Measurements from ENCODE around the gene DDR1.
"Not testable (repeated sequence)": the region's sequence is repeated elsewhere in the genome, so short reads cannot be mapped to it uniquely, and the experiment has no call there.

DDR1 gene

DNA sequence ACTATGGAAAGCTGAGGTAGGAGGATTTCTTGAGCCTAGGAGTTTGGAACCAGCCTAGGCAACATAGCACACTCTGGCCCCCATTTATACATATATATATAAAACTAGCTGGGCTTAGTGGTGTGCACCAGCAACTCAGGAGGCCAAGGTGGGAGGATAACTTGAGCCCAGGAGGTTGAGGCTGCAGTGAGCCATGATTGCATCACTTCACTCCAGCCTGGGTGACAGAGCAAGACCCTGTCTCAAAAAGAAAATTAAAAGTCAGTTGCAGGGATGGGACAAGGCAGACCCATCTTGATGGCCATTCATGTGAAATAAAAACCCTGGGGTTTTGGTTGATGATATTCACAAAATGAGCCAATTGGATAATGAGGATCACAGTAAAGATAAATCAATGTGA is 17.1 kb downstream of the DDR1 start:
- H3K27me3 ChIP-seq (replicated peaks) = no peaks in the 10 kb centered on the region
- H3K36me3 ChIP-seq (replicated peaks) = peaks cover 13% of the 10 kb centered on the region
- no peak overlapping the region for H3K27ac ChIP-seq
- TF ChIP-seq, protein P1, sequence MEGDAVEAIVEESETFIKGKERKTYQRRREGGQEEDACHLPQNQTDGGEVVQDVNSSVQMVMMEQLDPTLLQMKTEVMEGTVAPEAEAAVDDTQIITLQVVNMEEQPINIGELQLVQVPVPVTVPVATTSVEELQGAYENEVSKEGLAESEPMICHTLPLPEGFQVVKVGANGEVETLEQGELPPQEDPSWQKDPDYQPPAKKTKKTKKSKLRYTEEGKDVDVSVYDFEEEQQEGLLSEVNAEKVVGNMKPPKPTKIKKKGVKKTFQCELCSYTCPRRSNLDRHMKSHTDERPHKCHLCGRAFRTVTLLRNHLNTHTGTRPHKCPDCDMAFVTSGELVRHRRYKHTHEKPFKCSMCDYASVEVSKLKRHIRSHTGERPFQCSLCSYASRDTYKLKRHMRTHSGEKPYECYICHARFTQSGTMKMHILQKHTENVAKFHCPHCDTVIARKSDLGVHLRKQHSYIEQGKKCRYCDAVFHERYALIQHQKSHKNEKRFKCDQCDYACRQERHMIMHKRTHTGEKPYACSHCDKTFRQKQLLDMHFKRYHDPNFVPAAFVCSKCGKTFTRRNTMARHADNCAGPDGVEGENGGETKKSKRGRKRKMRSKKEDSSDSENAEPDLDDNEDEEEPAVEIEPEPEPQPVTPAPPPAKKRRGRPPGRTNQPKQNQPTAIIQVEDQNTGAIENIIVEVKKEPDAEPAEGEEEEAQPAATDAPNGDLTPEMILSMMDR (IDR thresholded peaks at IDR 0.05; ENCODE audit: low read depth, low read length, missing control alignments) = no peak
- no peak overlapping the region for H3K4me3 ChIP-seq (ENCODE audit: low read depth, low read length)
- no peak for DNase-seq
- in situ Hi-C loops (cut with HindIII; ENCODE audit: low pct_ligation_motif_present, low sequenced_read_pairs) = no loop called here

DNA sequence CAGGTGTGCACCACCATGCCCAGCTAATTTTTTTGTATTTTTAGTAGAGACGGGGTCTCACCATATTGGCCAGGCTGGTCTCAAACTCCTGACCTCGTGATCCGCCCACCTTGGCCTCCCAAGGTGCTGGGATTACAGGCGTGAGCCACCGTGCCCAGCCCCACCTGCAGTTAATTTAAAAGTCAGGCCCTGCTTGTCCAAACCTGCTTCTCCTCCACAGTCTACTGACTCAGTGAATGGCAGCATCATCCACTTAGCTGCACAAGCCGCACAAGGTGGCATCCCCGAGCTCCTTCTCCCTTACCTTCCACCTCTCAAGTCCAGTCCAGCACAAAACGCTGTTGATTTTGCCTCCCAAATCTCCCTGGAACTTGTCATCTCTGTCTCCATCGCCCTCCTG is 17.9 kb downstream of the DDR1 start:
- H3K27ac ChIP-seq; H3K27me3 ChIP-seq (replicated peaks); in situ Hi-C loops (cut with HindIII; ENCODE audit: low pct_ligation_motif_present, low sequenced_read_pairs); DNase-seq; H3K4me3 ChIP-seq (ENCODE audit: low read depth, low read length); H3K36me3 ChIP-seq (replicated peaks): not testable (repeated sequence)

DNA sequence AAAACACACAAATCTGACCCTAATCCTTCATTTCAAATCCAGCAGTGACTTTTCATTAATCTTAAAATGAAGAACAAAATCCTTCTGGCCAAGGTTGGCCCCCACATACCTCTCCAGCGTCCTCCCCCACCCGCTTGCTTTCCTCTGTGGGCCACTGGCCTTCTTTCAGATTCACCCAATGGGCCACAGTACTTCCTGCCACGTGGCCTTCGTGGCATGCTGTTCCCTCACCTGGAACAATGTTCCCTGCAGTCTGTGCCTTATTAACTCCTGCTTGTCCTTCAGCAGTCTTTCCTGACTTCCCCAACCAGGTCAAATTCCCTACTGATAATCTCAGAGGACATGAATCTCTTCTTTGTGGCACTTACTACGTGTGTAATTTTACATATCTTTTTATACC is 18.4 kb downstream of the DDR1 start:
- H3K36me3 ChIP-seq (replicated peaks) = peaks cover 6% of the 10 kb centered on the region
- DNase-seq = no peak
- H3K27me3 ChIP-seq (replicated peaks) = no peaks in the 10 kb centered on the region
- TF ChIP-seq, protein P1 (IDR thresholded peaks at IDR 0.05; ENCODE audit: low read depth, low read length, missing control alignments) = no peak
- no peak overlapping the region for H3K27ac ChIP-seq
- in situ Hi-C loops (cut with HindIII; ENCODE audit: low pct_ligation_motif_present, low sequenced_read_pairs) = no loop called here
- no peak overlapping the region for H3K4me3 ChIP-seq (ENCODE audit: low read depth, low read length)

DNA sequence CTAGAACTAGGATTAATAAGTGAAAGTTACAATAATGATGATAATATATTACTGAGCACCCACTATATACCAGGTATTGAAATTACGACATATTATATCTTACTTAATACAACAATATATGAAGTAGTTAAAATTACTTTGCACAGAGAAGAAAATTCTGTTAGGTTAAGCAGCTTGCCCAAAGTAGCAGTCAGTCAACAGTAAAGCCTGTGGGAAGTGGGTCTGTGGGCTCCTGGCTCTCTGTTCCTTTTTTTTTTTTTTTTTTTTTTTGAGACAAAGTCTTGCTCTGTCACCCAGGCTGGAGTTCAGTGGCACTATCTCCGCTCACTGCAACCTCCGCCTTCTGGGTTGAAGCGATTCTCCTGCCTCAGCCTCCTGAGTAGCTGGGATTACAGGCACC is 18.9 kb downstream of the DDR1 start:
- in situ Hi-C loops (cut with HindIII; ENCODE audit: low pct_ligation_motif_present, low sequenced_read_pairs) = no loop called here
- Histone ChIP-seq H3K36me3 (replicated peaks) (peaks cover 2% of the 10 kb centered on the region), H3K27ac (no peak overlapping the region), H3K27me3 (replicated peaks) (no peaks in the 10 kb centered on the region), H3K4me3 (ENCODE audit: low read depth, low read length) (no peak overlapping the region)
- no peak for DNase-seq
- TF ChIP-seq, protein P1 (IDR thresholded peaks at IDR 0.05; ENCODE audit: low read depth, low read length, missing control alignments) = no peak

DNA sequence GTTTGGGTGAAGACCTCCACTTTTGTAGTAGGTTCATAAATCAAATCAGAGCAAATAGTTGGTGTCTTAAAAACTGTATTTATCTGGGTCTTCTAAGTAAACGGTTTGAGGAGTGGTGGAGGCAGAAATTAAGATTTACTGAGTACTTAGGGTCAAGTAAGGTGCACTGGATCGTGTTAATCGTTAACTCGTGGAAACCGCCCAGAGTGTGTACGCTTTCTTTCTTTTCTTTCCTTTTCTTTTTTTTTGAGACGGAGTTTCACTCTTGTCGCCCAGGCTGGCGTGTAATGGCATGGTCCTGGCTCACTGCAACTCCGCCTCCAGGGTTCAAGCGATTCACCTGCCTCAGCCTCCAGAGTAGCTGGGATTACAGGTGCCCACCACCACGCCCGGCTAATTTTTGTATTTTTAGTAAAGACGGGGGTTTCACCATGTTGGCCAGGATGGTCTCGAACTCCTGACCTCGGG is 23.0 kb downstream of the DDR1 start:
- peak overlapping the region; percentile 90 for H3K4me3 ChIP-seq (ENCODE audit: low read depth, low read length)
- H3K27me3 ChIP-seq (replicated peaks); in situ Hi-C loops (cut with HindIII; ENCODE audit: low pct_ligation_motif_present, low sequenced_read_pairs); DNase-seq: not testable (repeated sequence)
- H3K36me3 ChIP-seq (replicated peaks) = peaks cover 17% of the 10 kb centered on the region
- peak overlapping the region; percentile 33 for H3K27ac ChIP-seq

DNA sequence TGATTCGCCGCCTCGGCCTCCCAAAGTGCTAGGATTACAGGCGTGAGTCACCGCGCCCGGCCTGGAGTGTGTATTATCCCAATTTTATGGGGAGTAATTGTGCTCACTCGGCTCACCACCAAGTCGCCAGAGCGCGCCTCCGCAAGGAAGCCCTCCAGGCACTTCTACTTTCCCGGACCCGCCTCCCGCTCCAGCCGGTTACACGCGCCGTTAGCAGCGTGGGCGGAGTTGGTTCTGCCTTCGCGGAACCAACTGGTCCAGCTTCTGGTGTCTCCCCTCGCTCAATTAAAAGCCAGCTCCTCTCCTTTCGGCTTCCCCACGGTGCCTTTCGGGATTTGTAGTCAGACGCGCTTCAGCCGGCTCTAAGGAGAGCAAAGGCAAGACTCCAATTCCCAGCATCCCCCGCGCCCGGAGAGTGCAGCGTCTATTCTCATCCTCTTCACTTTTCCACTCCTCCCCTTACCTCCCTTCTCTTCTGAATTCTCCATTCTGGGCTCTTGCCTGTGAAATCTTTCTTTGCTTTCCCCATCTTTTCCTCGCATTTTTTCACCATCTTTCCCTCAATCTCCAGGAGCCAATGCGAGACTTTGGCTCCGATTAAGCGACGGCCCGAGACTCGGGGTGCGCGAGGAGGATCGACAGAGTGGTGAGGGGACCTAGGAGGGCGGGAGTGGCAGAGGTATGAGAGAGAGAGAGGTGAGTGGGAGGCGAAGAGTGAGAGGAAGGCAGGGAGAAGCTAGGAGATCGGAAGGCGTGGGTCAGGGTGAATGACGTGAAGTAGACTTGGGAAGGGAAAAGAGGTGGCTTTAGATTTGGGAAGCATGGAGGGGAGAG is 23.7 kb downstream of the DDR1 start, which contains the start of gene GTF2H4:
TSS of gene GTF2H4 (plus strand) at position 450 of the 834 bp plus-strand sequence.
- in situ Hi-C loops (cut with HindIII; ENCODE audit: low pct_ligation_motif_present, low sequenced_read_pairs) = no loop called here
- peak within 1 kb of the TSS; percentile 33 for H3K27ac ChIP-seq

More for the DNA sequence above, 23.7 kb downstream of the DDR1 start, which contains the start of gene GTF2H4:
- TF ChIP-seq, protein P1 (IDR thresholded peaks at IDR 0.05; ENCODE audit: low read depth, low read length, missing control alignments) = no peak
- DNase-seq = peak; percentile 98
- Histone ChIP-seq H3K4me3 (ENCODE audit: low read depth, low read length) (peak within 1 kb of the TSS; percentile 90), H3K27me3 (replicated peaks) (no peaks in the 10 kb centered on the region), H3K36me3 (replicated peaks) (peaks cover 21% of the 10 kb centered on the region)

All from brain microvascular endothelial cell (primary cell).